HG03095 (cell line): Measurements from ENCODE around the gene FNDC8.
"Not testable (repeated sequence)": the region's sequence is repeated elsewhere in the genome, so short reads cannot be mapped to it uniquely, and the experiment has no call there.

ENCODE experiments used
- ATAC-seq: cut with Tn5 transposase; IDR thresholded peaks from one replicate; pipeline ENCODE4 v1.9.1; 2021; ENCODE audit warnings: moderate library complexity; ENCODE audit not compliant: unreplicated experiment

FNDC8 gene

GRCh38 chr17:35141681-35142466 lies 20.5 kb downstream of the FNDC8 start, which contains the start of gene NLE1:
Gene NLE1 (minus strand): TSS chr17:35142303. CDS start chr17:35142275, 28 bp downstream.
- ATAC-seq = peak; percentile 86

GRCh38 chr17:35142467-35142796 lies 21.0 kb downstream of the FNDC8 start:
- ATAC-seq = no peak

- no peak for ATAC-seq
Measured at GRCh38 chr17:35144840-35145239, 23.4 kb downstream of the FNDC8 start.

DNA sequence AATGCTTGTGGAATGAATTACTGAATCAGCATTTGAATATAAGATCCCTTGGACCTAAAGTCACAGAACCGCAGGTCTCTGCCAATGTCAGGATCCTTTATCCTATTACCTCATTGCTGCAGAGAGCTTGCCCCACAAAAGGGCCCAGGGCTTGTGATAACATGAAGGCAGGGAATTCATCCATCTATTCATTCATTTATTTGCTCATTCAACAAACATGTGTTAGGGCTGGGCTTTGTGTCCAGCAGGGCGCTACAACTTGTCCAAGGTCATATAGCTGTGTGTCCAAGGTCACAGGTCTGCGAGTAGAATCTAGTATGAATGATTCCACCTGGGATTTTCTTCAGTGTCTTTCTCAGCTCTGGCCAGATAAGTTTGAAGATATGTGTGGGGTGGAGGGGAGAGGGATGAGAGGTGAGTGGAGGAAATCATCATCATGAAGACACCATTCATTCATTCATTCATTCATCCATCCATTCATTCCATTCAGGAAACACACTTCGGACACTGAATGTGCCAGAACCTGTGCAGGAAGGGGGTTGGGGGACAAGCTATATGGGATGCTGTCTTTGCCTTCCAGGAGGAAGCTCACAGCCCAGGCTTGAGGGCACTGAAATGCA lies 24.9 kb downstream of the FNDC8 start:
- ATAC-seq = no peak

DNA sequence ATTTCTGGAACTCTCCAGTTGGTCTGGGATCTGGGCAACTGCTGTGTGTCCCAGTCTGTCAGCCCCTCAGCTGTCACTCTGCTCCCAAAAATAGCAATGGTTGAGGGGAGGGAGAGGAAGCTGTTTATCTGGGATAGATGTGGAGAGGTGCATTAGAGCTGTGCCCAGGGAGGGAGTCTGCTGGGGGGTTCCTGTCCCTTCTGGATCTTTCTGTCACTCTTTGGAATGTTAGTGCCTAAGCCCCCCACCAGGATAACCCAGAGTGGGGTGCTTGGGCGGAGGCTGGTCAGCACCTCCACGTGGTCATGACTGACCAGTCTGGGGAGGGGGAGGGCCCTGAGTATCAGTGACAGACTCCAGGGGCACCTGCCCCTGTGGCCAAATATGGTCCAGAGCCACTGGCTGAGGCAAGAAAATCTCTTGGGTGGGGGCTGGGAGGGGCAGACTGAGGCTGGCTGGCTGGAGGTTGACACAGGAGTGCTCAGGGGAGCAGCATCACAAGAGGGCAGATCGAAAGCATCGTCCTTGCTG lies 26.0 kb downstream of the FNDC8 start, which contains the start of gene UNC45B:
UNC45B (plus strand) TSS at position 443 of the 531 bp plus-strand sequence. CDS start 447 bp downstream, outside the sequence.
- ATAC-seq = no peak

- ATAC-seq = no peak
Measured at GRCh38 chr17:35148144-35148543, 26.7 kb downstream of the FNDC8 start.

GRCh38 chr17:35149941-35150340 lies 28.5 kb downstream of the FNDC8 start:
- no peak for ATAC-seq

GRCh38 chr17:35151080-35151479 lies 29.7 kb downstream of the FNDC8 start:
- ATAC-seq = not testable (repeated sequence)

- ATAC-seq = no peak
Measured at GRCh38 chr17:35152421-35153140, 31.2 kb downstream of the FNDC8 start.

DNA sequence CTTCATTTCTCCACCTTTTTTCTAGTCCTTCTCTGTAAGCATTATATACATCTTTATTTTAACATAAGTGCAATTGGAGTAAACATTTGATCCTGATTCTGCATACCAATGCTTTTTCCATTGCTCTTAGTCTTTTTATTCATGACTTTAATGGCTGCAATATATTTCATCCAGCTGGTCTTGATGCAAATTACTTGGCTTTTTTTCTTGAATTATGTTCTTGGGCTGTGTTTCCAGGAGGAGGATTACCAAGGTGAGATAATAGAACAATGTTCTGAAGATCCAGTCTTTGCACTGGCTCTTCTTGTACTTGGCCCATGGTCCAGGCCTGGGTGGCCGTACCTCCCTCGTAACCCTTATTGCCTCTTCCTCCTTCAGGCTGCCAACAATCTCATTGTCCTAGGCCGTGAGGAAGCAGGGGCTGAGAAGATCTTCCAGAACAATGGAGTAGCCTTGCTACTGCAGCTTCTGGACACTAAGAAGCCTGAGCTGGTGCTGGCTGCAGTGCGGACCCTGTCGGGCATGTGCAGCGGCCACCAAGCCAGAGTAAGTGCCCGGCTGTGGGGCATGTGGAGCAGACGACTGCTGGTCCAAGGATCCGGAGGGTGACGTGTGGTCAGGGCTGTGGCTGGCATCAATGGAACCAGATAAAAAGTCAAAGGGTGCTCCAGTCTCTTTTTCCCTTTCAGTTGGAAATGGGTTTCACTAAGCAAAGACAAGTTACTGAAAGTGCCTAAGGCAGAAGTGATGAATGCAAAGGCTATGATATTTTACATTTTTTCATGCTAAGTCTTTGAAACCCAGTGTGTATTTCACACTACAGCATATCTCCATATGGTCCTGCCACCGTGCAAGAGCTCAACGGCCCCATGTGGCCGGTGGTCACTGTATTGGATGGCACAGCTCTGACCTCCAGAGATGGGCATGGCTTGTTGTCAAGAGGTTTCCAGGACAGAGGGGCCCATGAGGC lies 33.1 kb downstream of the FNDC8 start:
- ATAC-seq = no peak

DNA sequence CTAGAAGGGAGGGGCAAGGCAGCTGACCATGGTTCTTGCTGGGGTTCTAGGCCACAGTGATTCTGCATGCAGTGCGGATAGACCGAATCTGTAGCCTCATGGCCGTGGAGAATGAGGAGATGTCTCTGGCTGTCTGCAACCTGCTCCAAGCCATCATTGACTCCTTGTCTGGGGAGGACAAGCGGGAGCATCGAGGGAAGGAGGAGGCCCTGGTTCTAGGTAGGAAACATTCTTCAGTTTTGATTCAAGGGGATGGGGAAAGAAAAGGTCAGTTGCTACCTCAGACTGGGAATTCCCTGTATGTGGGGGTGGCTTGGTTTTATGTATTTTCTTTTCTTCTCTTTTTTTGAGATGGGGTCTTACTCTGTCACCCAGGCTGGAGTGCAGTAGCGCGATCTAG lies 33.8 kb downstream of the FNDC8 start:
- ATAC-seq = no peak

DNA sequence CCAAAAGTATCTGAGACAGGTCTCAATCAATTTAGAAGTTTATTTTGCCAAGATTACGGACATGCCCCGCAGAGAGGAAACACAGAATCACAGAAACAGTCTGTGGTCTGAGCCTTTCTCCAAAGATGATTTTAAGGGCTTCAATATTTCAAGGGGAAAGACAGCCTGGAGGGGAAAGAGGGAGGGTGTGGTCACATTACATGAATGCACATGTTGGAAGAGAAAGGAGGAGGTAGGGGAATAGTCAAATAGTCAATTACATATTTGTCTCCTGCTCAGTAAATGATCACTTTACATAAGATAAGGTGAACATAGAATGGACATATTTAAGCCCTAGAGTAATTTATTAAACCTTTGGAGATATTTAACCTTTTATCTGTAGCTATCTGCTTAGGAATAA lies 38.5 kb downstream of the FNDC8 start:
- ATAC-seq = no peak

DNA sequence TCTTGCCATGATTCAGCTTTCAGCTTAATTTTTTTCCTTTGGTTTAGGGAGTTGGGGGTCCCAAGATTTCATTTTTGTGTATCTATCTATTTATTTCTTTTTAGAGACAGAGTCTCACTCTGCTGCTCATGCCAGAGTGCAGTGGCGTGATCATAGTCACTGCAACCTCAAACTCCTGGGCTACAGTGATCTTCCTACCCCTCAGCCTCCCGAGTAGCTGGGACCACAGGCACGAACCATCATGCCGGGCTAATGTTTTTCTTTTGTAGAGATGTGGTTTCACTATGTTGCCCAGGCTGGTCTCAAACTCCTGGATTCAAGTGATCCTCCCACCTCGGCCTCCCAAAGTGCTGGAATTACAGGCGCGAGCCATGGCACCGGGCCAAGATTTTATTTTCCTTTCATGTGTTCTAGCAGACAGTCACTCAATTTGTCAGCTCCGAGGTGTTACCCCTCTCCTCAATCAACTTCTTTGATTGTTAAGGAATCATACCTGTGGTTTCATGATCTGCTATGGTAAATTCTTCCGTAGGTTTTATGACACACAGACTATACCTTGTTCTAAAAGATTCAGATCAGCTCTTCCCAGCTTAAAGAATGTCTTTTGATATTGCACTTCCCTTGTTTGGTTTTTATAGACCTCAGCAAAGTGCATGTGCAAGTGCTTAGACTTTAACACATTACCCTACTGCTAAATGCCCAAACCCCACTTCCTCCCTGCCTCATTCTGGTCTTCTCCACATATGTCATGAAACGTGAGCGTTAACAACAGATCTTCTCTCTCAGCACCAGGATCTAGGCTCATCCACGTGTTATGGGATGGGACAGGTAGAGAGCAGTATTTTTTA lies 39.2 kb downstream of the FNDC8 start:
- no peak for ATAC-seq

GRCh38 chr17:35161281-35161761 lies 39.9 kb downstream of the FNDC8 start:
- ATAC-seq = no peak

- no peak for ATAC-seq
Measured at GRCh38 chr17:35162755-35163154, 41.3 kb downstream of the FNDC8 start.

- ATAC-seq = no peak
Measured at GRCh38 chr17:35163886-35164285, 42.5 kb downstream of the FNDC8 start.

DNA sequence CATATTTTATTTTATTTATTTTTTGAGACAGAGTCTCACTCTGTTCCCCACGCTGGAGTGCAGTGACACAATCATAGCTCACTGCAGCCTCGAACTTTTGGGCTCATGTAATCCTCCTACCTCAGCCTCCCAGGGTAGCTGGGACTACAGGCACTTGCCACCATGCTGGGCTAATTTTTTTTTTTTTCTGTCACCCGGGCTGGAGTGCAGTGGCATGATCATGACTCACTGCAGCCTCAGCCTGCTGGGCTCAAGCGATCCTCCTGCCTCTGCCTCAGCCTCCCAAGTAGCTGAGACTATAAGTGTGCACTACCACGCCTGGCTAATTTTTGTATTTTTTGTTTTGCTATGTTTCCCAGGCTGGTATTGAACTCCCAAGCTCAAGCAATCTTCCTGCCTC lies 43.3 kb downstream of the FNDC8 start:
- ATAC-seq = no peak

GRCh38 chr17:35166526-35166925 lies 45.1 kb downstream of the FNDC8 start:
- ATAC-seq = no peak

GRCh38 chr17:35167046-35167445 lies 45.6 kb downstream of the FNDC8 start:
- ATAC-seq = no peak
